Upper lobe of left lung (tissue), 6 donors: ENCODE data around the gene MAGI2. TPM values are rescaled to one million over a fixed set of nuclear protein-coding genes. Genes with fewer than 3 reads are reported as not detected.

Experiments used
- ATAC-seq, 2 donors: fragments of 200-7000 bp; cut with Tn5 transposase; one replicate each; pipeline ENCODE4 v1.9.1; 2022; ENCODE audit warnings: mild to moderate bottlenecking in 2 of 2, moderate library complexity in 2 of 2; ENCODE audit not compliant: low FRiP score in 2 of 2
- DNase-seq, 2 donors: peaks; one replicate each; pipeline ENCODE4 v3.0.0-alpha.2; 2019 to 2020
- H3K27ac ChIP-seq, 4 donors: fragments of 200-600 bp; sonication (generic); one replicate each; pipeline ENCODE4 v1.5.1; 2016 to 2019
- H3K27me3 ChIP-seq, 4 donors: fragments of 200-600 bp; sonication (generic); one replicate each; pipeline ENCODE4 v1.5.1; 2017 to 2019
- H3K36me3 ChIP-seq, 4 donors: fragments of 200-600 bp; sonication (generic); one replicate each; pipeline ENCODE4 v1.5.1; 2016 to 2019
- H3K4me1 ChIP-seq, 4 donors: fragments of 200-600 bp; sonication (generic); one replicate each; pipeline ENCODE4 v1.5.1; 2018 to 2019
- H3K4me3 ChIP-seq, 4 donors: fragments of 200-600 bp; sonication (generic); one replicate each; pipeline ENCODE4 v1.5.1; 2017 to 2019; ENCODE audit warnings: mild to moderate bottlenecking in 2 of 4, moderate library complexity in 1 of 4
- H3K9me3 ChIP-seq, 4 donors: fragments of 200-600 bp; sonication (generic); one replicate each; pipeline ENCODE4 v1.5.1; 2018 to 2019
- CTCF ChIP-seq, 6 experiments: fragments of 450-650 bp in 4 of 6; fragments of 200-600 bp in 2 of 6; sonication (generic) in 2 of 6; IDR thresholded peaks; one replicate each; pipeline ENCODE4 v1.5.1; 2016 to 2019; ENCODE audit warnings: antibody characterized with exemption in 6 of 6
- EP300 ChIP-seq, 4 donors: sonication (generic); formaldehyde crosslinking; IDR thresholded peaks; one replicate each; pipeline ENCODE4 v1.5.1; 2017; ENCODE audit warnings: antibody characterized with exemption in 4 of 4, control low read depth in 2 of 4
- POLR2A ChIP-seq, 4 donors: fragments of 450-650 bp; IDR thresholded peaks; one replicate each; pipeline ENCODE4 v1.5.1; 2016 to 2017; ENCODE audit warnings: antibody characterized with exemption in 4 of 4, mild to moderate bottlenecking in 2 of 4
- POLR2AphosphoS5 ChIP-seq, 2 donors: sonication (generic); formaldehyde crosslinking; IDR thresholded peaks; one replicate each; pipeline ENCODE4 v1.5.1; 2017; ENCODE audit warnings: antibody characterized with exemption in 2 of 2
- WGBS, 2 donors: methylation state at CpG; one replicate each; pipeline ENCODE4 v1.1.5; 2017 to 2018; 5-methylcytosine and 5-hydroxymethylcytosine counted together
- total RNA-seq, 6 donors: library from RNA; depleted of rRNA in 4 of 6; stranded (reverse); fragments of >200 nt in 4 of 6; gene quantifications; one replicate each; pipeline versions ENCODE4 v1.1.0 to v1.2.1, GENCODE V29; 2016 to 2021
- donor health status: DM: no; HTN: no; CAD: no; lungs with moderate emphysema.
- donor health status: DM: no; HTN: yes; CAD: no; lungs with severe emphysema.

The MAGI2 gene
- total RNA-seq, 6 donors from 2014 or later, result 7.9 to 84.9 (median 11.8) TPM

GRCh38 chr7:79334841-79335240, 118.6 kb downstream of the MAGI2 start:
- Histone ChIP-seq H3K27ac (no peak overlapping the region), H3K4me1 (no peaks in the 10 kb centered on the region), H3K4me3 (no peak overlapping the region), H3K9me3 (no peaks in the 10 kb centered on the region), H3K36me3 (no peaks in the 10 kb centered on the region), H3K27me3 (no peaks in the 10 kb centered on the region)
- WGBS, 2 donors, result 77 to 81% methylated on average over 2 of the region's 2 CpGs
- no peak for TF ChIP-seq CTCF (IDR thresholded peaks at IDR 0.05)
- no peak for TF ChIP-seq POLR2AphosphoS5 (IDR thresholded peaks at IDR 0.05)
- no peak for TF ChIP-seq POLR2A (IDR thresholded peaks at IDR 0.05)
- no peak for TF ChIP-seq EP300 (IDR thresholded peaks at IDR 0.05)
- DNase-seq, result no peak
- ATAC-seq, result no peak

DNA sequence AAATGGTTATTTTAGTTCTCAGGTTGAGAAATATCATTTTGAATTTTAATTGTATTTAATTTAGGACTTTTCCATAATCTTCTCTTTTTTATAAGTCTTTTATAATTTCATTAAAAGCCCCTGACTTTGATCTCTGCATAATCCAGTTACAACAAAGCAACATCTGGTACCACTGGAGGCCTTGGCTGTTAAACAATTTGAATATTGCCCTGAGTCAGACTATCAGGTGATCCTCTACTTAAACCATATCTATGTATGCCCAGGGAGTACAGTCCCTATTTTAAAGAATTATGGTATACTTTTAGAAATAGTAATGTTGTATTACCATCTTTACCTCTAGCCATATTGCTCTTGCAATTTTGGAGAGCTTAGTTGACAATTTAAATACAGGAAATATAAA, 119.1 kb downstream of the MAGI2 start:
- no peak overlapping the region for H3K4me3 ChIP-seq
- no peaks in the 10 kb centered on the region for H3K36me3 ChIP-seq
- no peak for ATAC-seq
- H3K9me3 ChIP-seq, result no peaks in the 10 kb centered on the region
- no peak for TF ChIP-seq POLR2AphosphoS5 (IDR thresholded peaks at IDR 0.05)
- TF ChIP-seq POLR2A (IDR thresholded peaks at IDR 0.05), result no peak
- TF ChIP-seq EP300 (IDR thresholded peaks at IDR 0.05), result no peak
- TF ChIP-seq CTCF (IDR thresholded peaks at IDR 0.05), result no peak
- H3K27me3 ChIP-seq, result no peaks in the 10 kb centered on the region
- no peaks in the 10 kb centered on the region for H3K4me1 ChIP-seq
- DNase-seq, result no peak
- no peak overlapping the region for H3K27ac ChIP-seq

DNA sequence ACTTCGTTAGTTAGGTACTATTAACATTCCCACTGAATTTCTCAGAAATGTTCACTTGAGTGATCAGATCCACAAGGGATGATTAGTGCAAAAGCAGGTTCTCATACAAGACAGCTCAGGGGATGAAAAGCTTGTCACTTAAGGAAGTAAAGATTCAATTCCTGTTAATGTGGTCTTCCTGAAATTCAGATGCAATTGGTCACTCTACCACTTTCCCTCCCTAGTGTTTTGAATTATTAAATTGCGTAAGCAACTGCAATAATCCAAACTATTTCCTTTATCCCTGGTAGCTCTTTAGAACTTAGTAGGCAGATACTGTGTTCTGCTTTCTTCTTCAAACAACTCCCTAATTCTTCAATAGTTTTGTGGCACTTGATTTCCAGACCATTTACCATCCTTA, 121.4 kb downstream of the MAGI2 start:
- H3K4me3 ChIP-seq, result no peak overlapping the region
- no peak for DNase-seq
- no peaks in the 10 kb centered on the region for H3K4me1 ChIP-seq
- no peak for TF ChIP-seq POLR2AphosphoS5 (IDR thresholded peaks at IDR 0.05)
- no peak for TF ChIP-seq POLR2A (IDR thresholded peaks at IDR 0.05)
- TF ChIP-seq CTCF (IDR thresholded peaks at IDR 0.05), result no peak
- no peak for TF ChIP-seq EP300 (IDR thresholded peaks at IDR 0.05)
- 2 to 23% methylated on average over 2 of the region's 2 CpGs for WGBS, 2 donors
- no peak overlapping the region for H3K27ac ChIP-seq
- ATAC-seq, result no peak
- no peaks in the 10 kb centered on the region for H3K36me3 ChIP-seq
- no peaks in the 10 kb centered on the region for H3K9me3 ChIP-seq
- H3K27me3 ChIP-seq, result no peaks in the 10 kb centered on the region

GRCh38 chr7:79329464-79329863, 124.0 kb downstream of the MAGI2 start:
- H3K4me3 ChIP-seq, result no peak overlapping the region
- 89 to 93% methylated on average over 4 of the region's 4 CpGs for WGBS, 2 donors
- DNase-seq (no peak), ATAC-seq (no peak)
- H3K4me1 ChIP-seq, result no peaks in the 10 kb centered on the region
- no peak overlapping the region for H3K27ac ChIP-seq
- no peaks in the 10 kb centered on the region for H3K27me3 ChIP-seq
- no peaks in the 10 kb centered on the region for H3K36me3 ChIP-seq
- H3K9me3 ChIP-seq, result no peaks in the 10 kb centered on the region
- TF ChIP-seq POLR2A (IDR thresholded peaks at IDR 0.05), result no peak
- no peak for TF ChIP-seq CTCF (IDR thresholded peaks at IDR 0.05)
- no peak for TF ChIP-seq POLR2AphosphoS5 (IDR thresholded peaks at IDR 0.05)
- TF ChIP-seq EP300 (IDR thresholded peaks at IDR 0.05), result no peak

- DNase-seq (no peak), ATAC-seq (no peak)
- no peaks in the 10 kb centered on the region for H3K36me3 ChIP-seq
- no peaks in the 10 kb centered on the region for H3K9me3 ChIP-seq
- no peak overlapping the region for H3K27ac ChIP-seq
- H3K4me1 ChIP-seq, result no peaks in the 10 kb centered on the region
- no peak overlapping the region for H3K4me3 ChIP-seq
- 0 to 31% methylated on average over 2 of the region's 2 CpGs for WGBS, 2 donors
- H3K27me3 ChIP-seq, result no peaks in the 10 kb centered on the region
- no peak for TF ChIP-seq CTCF (IDR thresholded peaks at IDR 0.05)
- TF ChIP-seq POLR2AphosphoS5 (IDR thresholded peaks at IDR 0.05), result no peak
- no peak for TF ChIP-seq EP300 (IDR thresholded peaks at IDR 0.05)
- TF ChIP-seq POLR2A (IDR thresholded peaks at IDR 0.05), result no peak
These were observed 132.6 kb downstream of the MAGI2 start for GRCh38 chr7:79320741-79321473.
